ENCODE data around the gene DNASE1L1. TPM values are rescaled to one million over a fixed set of nuclear protein-coding genes. Genes with fewer than 3 reads are reported as not detected.
A peak's percentile ranks its signal among the peaks of the same experiment; 100 is the strongest.

The DNASE1L1 gene
- polyA plus RNA-seq, 1 donor from 2014 or later, result 9.2 TPM

DNA sequence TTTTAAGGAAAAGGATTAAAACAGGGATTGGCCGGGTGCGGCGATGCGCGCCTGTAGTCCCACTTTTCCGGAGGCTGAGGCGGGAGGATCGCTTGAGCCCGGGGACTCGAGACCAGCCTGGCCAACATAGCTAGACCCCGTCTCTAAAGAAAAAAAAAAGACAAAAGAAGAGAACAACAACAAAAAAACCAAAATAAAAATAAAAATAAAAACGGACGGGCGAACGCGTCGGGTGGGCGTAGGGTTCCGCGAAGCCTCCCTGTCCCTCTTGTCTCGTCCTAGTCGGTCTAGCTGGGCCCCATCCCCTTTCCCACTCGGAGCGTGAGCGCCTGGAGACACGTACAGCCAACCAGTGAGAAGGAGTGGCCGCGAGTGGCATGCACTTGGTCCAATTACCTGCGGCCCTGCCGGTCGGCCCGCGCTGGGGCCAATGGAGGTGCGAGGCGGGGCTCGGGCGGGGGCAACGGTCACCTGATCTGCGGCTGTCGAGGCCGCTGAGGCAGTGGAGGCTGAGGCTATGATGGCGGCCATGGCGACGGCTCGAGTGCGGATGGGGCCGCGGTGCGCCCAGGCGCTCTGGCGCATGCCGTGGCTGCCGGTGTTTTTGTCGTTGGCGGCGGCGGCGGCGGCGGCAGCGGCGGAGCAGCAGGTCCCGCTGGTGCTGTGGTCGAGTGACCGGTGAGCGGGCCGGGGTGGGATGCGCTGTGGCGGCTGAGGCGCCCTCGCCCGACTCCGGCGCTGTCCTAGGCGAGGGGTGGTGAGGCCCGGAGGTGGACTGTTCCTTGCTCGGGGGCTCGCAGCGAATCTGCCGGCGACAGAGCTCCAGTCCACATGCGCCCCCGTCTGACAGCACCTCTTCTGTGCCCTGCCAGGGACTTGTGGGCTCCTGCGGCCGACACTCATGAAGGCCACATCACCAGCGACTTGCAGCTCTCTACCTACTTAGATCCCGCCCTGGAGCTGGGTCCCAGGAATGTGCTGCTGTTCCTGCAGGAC lies 19.4 kb upstream of the DNASE1L1 start, which contains the start of gene ATP6AP1:
ATP6AP1 (plus strand) TSS at position 502 of the 996 bp plus-strand sequence; CDS start at position 518, 16 bp downstream.
- Histone ChIP-seq H3K79me2 (replicated peaks; ENCODE audit: insufficient read depth, low read length) (peaks cover 12% of the 10 kb centered on the region), H3K9me3 (ENCODE audit: low read length) (no peaks in the 10 kb centered on the region), H3K4me2 (ENCODE audit: low read length) (peak within 1 kb of the TSS; percentile 80), H3K9me2 (ENCODE audit: insufficient read depth, low read length) (no peaks in the 10 kb centered on the region), H3K27ac (ENCODE audit: low read length) (peak within 1 kb of the TSS; percentile 72), H3K36me3 (ENCODE audit: insufficient read depth, low read length) (no peaks in the 10 kb centered on the region), H3F3A (ENCODE audit: insufficient read depth, low read length, poor library complexity, severe bottlenecking) (no peaks in the 10 kb centered on the region), H4K20me1 (ENCODE audit: insufficient read depth) (no peaks in the 10 kb centered on the region), H3K27me3 (ENCODE audit: insufficient read depth, low read depth, low read length) (no peaks in the 10 kb centered on the region), H3K9ac (ENCODE audit: low read length) (peak within 1 kb of the TSS; percentile 77), H2AFZ (ENCODE audit: low read depth, low read length) (peak within 1 kb of the TSS; percentile 27), H3K4me3 (ENCODE audit: low read length) (peak within 1 kb of the TSS; percentile 77)
- peak; percentile 89 for TF ChIP-seq TAF1 (IDR thresholded peaks at IDR 0.05; ENCODE audit: low read depth)
- TF ChIP-seq, protein P1, sequence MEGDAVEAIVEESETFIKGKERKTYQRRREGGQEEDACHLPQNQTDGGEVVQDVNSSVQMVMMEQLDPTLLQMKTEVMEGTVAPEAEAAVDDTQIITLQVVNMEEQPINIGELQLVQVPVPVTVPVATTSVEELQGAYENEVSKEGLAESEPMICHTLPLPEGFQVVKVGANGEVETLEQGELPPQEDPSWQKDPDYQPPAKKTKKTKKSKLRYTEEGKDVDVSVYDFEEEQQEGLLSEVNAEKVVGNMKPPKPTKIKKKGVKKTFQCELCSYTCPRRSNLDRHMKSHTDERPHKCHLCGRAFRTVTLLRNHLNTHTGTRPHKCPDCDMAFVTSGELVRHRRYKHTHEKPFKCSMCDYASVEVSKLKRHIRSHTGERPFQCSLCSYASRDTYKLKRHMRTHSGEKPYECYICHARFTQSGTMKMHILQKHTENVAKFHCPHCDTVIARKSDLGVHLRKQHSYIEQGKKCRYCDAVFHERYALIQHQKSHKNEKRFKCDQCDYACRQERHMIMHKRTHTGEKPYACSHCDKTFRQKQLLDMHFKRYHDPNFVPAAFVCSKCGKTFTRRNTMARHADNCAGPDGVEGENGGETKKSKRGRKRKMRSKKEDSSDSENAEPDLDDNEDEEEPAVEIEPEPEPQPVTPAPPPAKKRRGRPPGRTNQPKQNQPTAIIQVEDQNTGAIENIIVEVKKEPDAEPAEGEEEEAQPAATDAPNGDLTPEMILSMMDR (IDR thresholded peaks at IDR 0.05; ENCODE audit: poor library complexity, severe bottlenecking), result peak; percentile 29
- no peak for TF ChIP-seq EZH2 (IDR thresholded peaks at IDR 0.05; ENCODE audit: borderline replicate concordance, insufficient read depth, low read length, poor library complexity, severe bottlenecking)
- peak; percentile 61 for TF ChIP-seq MXI1 (conservative IDR thresholded peaks at IDR 0.05; ENCODE audit: poor library complexity, severe bottlenecking)
- no peak for TF ChIP-seq SMC3 (conservative IDR thresholded peaks at IDR 0.05; ENCODE audit: poor library complexity)
- TF ChIP-seq POLR2AphosphoS5 (IDR thresholded peaks at IDR 0.05), result peak; percentile 86
- no peak for TF ChIP-seq EP300 (conservative IDR thresholded peaks at IDR 0.05; ENCODE audit: poor library complexity, severe bottlenecking)
- TF ChIP-seq, protein P2, sequence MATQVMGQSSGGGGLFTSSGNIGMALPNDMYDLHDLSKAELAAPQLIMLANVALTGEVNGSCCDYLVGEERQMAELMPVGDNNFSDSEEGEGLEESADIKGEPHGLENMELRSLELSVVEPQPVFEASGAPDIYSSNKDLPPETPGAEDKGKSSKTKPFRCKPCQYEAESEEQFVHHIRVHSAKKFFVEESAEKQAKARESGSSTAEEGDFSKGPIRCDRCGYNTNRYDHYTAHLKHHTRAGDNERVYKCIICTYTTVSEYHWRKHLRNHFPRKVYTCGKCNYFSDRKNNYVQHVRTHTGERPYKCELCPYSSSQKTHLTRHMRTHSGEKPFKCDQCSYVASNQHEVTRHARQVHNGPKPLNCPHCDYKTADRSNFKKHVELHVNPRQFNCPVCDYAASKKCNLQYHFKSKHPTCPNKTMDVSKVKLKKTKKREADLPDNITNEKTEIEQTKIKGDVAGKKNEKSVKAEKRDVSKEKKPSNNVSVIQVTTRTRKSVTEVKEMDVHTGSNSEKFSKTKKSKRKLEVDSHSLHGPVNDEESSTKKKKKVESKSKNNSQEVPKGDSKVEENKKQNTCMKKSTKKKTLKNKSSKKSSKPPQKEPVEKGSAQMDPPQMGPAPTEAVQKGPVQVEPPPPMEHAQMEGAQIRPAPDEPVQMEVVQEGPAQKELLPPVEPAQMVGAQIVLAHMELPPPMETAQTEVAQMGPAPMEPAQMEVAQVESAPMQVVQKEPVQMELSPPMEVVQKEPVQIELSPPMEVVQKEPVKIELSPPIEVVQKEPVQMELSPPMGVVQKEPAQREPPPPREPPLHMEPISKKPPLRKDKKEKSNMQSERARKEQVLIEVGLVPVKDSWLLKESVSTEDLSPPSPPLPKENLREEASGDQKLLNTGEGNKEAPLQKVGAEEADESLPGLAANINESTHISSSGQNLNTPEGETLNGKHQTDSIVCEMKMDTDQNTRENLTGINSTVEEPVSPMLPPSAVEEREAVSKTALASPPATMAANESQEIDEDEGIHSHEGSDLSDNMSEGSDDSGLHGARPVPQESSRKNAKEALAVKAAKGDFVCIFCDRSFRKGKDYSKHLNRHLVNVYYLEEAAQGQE (IDR thresholded peaks at IDR 0.05; ENCODE audit: borderline replicate concordance), result peak; percentile 52
- peak; percentile 14 for TF ChIP-seq RAD21 (conservative IDR thresholded peaks at IDR 0.05)

GRCh38 chrX:154426916-154427770 lies 18.1 kb upstream of the DNASE1L1 start:
- Histone ChIP-seq H3K27ac (ENCODE audit: low read length) (no peak overlapping the region), H3K4me3 (ENCODE audit: low read length) (peak overlapping the region; percentile 77), H3K9ac (ENCODE audit: low read length) (no peak overlapping the region)

More at GRCh38 chrX:154426916-154427770, 18.1 kb upstream of the DNASE1L1 start:
- Histone ChIP-seq H3K27me3 (ENCODE audit: insufficient read depth, low read depth, low read length) (no peaks in the 10 kb centered on the region), H3K79me2 (replicated peaks; ENCODE audit: insufficient read depth, low read length) (peaks cover 12% of the 10 kb centered on the region), H4K20me1 (ENCODE audit: insufficient read depth) (no peaks in the 10 kb centered on the region), H3K9me2 (ENCODE audit: insufficient read depth, low read length) (no peaks in the 10 kb centered on the region), H3K4me2 (ENCODE audit: low read length) (no peak overlapping the region), H3F3A (ENCODE audit: insufficient read depth, low read length, poor library complexity, severe bottlenecking) (no peaks in the 10 kb centered on the region), H3K9me3 (ENCODE audit: low read length) (no peaks in the 10 kb centered on the region), H3K36me3 (ENCODE audit: insufficient read depth, low read length) (no peaks in the 10 kb centered on the region), H2AFZ (ENCODE audit: low read depth, low read length) (no peak overlapping the region)
- no peak for TF ChIP-seq SMC3 (conservative IDR thresholded peaks at IDR 0.05; ENCODE audit: poor library complexity)
- TF ChIP-seq, protein P2 (IDR thresholded peaks at IDR 0.05; ENCODE audit: borderline replicate concordance), result no peak
- no peak for TF ChIP-seq EP300 (conservative IDR thresholded peaks at IDR 0.05; ENCODE audit: poor library complexity, severe bottlenecking)
- TF ChIP-seq, protein P1 (IDR thresholded peaks at IDR 0.05; ENCODE audit: poor library complexity, severe bottlenecking), result no peak

All from neural cell (in vitro differentiated cells).